CD14-positive monocyte (primary cell): ENCODE results near the gene SLC6A7. TPM values are rescaled to one million over a fixed set of nuclear protein-coding genes. Genes with fewer than 3 reads are reported as not detected.

Source experiments
- DNase-seq, 3 donors: peaks; one replicate each; pipeline ENCODE4 v3.0.0-alpha.2; 2011 to 2022
- H2AFZ ChIP-seq: 2 replicates; pipeline ENCODE4 v1.6.0; 2012; ENCODE audit warnings: mild to moderate bottlenecking, low read depth, low read length, inconsistent platforms; ENCODE audit not compliant: insufficient read depth, poor library complexity, severe bottlenecking
- H3K27ac ChIP-seq, 2 donors: 1 replicate in 1 of 2; 2 replicates in 1 of 2; pipeline ENCODE4 v1.5.1; 2012 to 2013; ENCODE audit warnings: low read length in 2 of 2, control low read depth in 1 of 2, inconsistent platforms in 1 of 2, low read depth in 1 of 2, mild to moderate bottlenecking in 1 of 2
- H3K27me3 ChIP-seq, 2 donors: one replicate each; pipeline versions ENCODE4 v1.6.0 to v1.6.1; 2011 to 2013; ENCODE audit warnings: low read length in 2 of 2; ENCODE audit not compliant: control insufficient read depth in 2 of 2, insufficient read depth in 2 of 2
- H3K36me3 ChIP-seq, 2 donors: replicated peaks in 1 of 2; 1 replicate in 1 of 2; 2 replicates in 1 of 2; pipeline versions ENCODE4 v1.5.1 to v1.6.1; 2012 to 2013; ENCODE audit warnings: low read length in 2 of 2, control low read depth in 1 of 2, inconsistent platforms in 1 of 2, mild to moderate bottlenecking in 1 of 2; ENCODE audit not compliant: insufficient read depth in 2 of 2, control insufficient read depth in 1 of 2
- H3K4me1 ChIP-seq, 2 donors: 1 replicate in 1 of 2; 2 replicates in 1 of 2; pipeline versions ENCODE4 v1.5.1 to v1.6.1; 2012 to 2013; ENCODE audit warnings: low read length in 2 of 2, control low read depth in 1 of 2, inconsistent platforms in 1 of 2, mild to moderate bottlenecking in 1 of 2, moderate library complexity in 1 of 2; ENCODE audit not compliant: insufficient read depth in 2 of 2, control insufficient read depth in 1 of 2
- H3K4me2 ChIP-seq: replicated peaks from 2 replicates; pipeline ENCODE3; 2012; ENCODE audit warnings: low read length, moderate library complexity, mild to moderate bottlenecking; ENCODE audit not compliant: poor library complexity, severe bottlenecking; ENCODE audit errors: extremely low read depth
- H3K4me3 ChIP-seq, 3 experiments: fragments of 200-600 bp in 1 of 3; sonication (generic) in 1 of 3; replicated peaks in 1 of 3; 1 replicate in 2 of 3; 2 replicates in 1 of 3; pipeline ENCODE4 v1.5.1; 2011 to 2013; ENCODE audit warnings: low read length in 3 of 3, mild to moderate bottlenecking in 3 of 3, control low read depth in 2 of 3, low read depth in 2 of 3, inconsistent platforms in 1 of 3, moderate library complexity in 1 of 3
- H3K79me2 ChIP-seq: 2 replicates; pipeline ENCODE4 v1.6.0; 2012; ENCODE audit warnings: mild to moderate bottlenecking, control low read depth, inconsistent platforms, low read length, moderate library complexity; ENCODE audit not compliant: insufficient read depth
- H3K9ac ChIP-seq: 2 replicates; pipeline ENCODE4 v1.6.0; 2017; ENCODE audit warnings: low read length, mild to moderate bottlenecking; ENCODE audit not compliant: insufficient read depth, poor library complexity, severe bottlenecking
- H3K9me3 ChIP-seq, 2 donors: replicated peaks in 1 of 2; 1 replicate in 1 of 2; 2 replicates in 1 of 2; pipeline versions ENCODE4 v1.5.1 to v1.6.1; 2012 to 2013; ENCODE audit warnings: low read length in 2 of 2, control low read depth in 1 of 2; ENCODE audit not compliant: control insufficient read depth in 1 of 2, insufficient read depth in 1 of 2
- H4K20me1 ChIP-seq: 2 replicates; pipeline ENCODE4 v1.6.0; 2012; ENCODE audit warnings: mild to moderate bottlenecking, low read length, control low read depth, moderate library complexity; ENCODE audit not compliant: insufficient read depth
- H3K27ac Mint-ChIP-seq, 7 donors: one replicate each; pipeline ENCODE4 v1.8.0; 2020; ENCODE audit warnings: mild to moderate bottlenecking in 7 of 7, mixed read lengths in 7 of 7, moderate library complexity in 6 of 7, inconsistent platforms in 2 of 7
- H3K27me3 Mint-ChIP-seq, 3 donors: one replicate each; pipeline ENCODE4 v1.8.0; 2021 to 2022; ENCODE audit warnings: low read depth in 3 of 3, mild to moderate bottlenecking in 3 of 3, mixed read lengths in 3 of 3, moderate library complexity in 3 of 3, inconsistent platforms in 1 of 3
- H3K36me3 Mint-ChIP-seq, 2 donors: one replicate each; pipeline ENCODE4 v1.8.0; 2020; ENCODE audit warnings: mixed read lengths in 2 of 2, inconsistent platforms in 1 of 2, mild to moderate bottlenecking in 1 of 2
- H3K4me1 Mint-ChIP-seq: one replicate; pipeline ENCODE4 v1.8.0; 2020; ENCODE audit warnings: mild to moderate bottlenecking, mixed read lengths
- H3K4me3 Mint-ChIP-seq, 2 donors: one replicate each; pipeline ENCODE4 v1.8.0; 2020; ENCODE audit warnings: mild to moderate bottlenecking in 2 of 2, mixed read lengths in 2 of 2, moderate library complexity in 1 of 2
- H3K9me3 Mint-ChIP-seq, 7 donors: one replicate each; pipeline ENCODE4 v1.8.0; 2020 to 2022; ENCODE audit warnings: mixed read lengths in 7 of 7, mild to moderate bottlenecking in 6 of 7, moderate library complexity in 6 of 7, inconsistent platforms in 2 of 7
- CTCF ChIP-seq: fragments of 200-600 bp; IDR thresholded peaks from one replicate; pipeline ENCODE4 v1.8.0; 2022; ENCODE audit warnings: antibody characterized with exemption, mild to moderate bottlenecking
- WGBS: methylation state at CpG from one replicate; pipeline ENCODE4 v1.1.5; 2013; ENCODE audit warnings: missing lambda C conversion rate; ENCODE audit not compliant: insufficient coverage; 5-methylcytosine and 5-hydroxymethylcytosine counted together
- intact Hi-C, 2 donors: fragments of 100-400 bp; cut with micrococcal nuclease; formaldehyde crosslinking; loops; one replicate each; pipeline versions ENCODE4 v1.15.0 to v1.15.1; 2023
- polyA plus RNA-seq, 3 donors: library from polyadenylated mRNA; depleted of rRNA in 1 of 3; unstranded in 2 of 3; stranded (reverse) in 1 of 3; fragments of 300-500 nt in 2 of 3; fragments of >200 nt in 1 of 3; fragmentation: Illumina TruSeq in 2 of 3; gene quantifications; 1 replicate in 2 of 3; 2 replicates in 1 of 3; pipeline ENCODE4 v1.2.3, GENCODE V29; 2012 to 2021

The SLC6A7 gene
- polyA plus RNA-seq, 3 donors, result 0.07 TPM; not detected in 2

- no peak overlapping the region for H3K4me3 Mint-ChIP-seq
- peaks cover 28 to 35% (median 30%) of the 10 kb centered on the region in 3 donors for H3K27me3 Mint-ChIP-seq
- no peak for DNase-seq
- no peak overlapping the region for H2AFZ ChIP-seq
- H3K36me3 ChIP-seq, result no peaks in the 10 kb centered on the region
- no peak overlapping the region for H3K4me2 ChIP-seq
- no peaks in the 10 kb centered on the region for H3K4me1 ChIP-seq
- H3K27ac Mint-ChIP-seq, result no peak overlapping the region
- H3K9ac ChIP-seq, result no peak overlapping the region
- peaks cover 0 to 4% of the 10 kb centered on the region in 2 donors for H3K36me3 Mint-ChIP-seq
- 100% methylated on average over 2 of the region's 4 CpGs for WGBS
- TF ChIP-seq CTCF, result no peak
- H3K79me2 ChIP-seq, result no peaks in the 10 kb centered on the region
- no peak overlapping the region for H3K27ac ChIP-seq
- intact Hi-C loops, result loop anchor here in 1 of 2 donors (5.0 kb wide), 1 partner anchor 40 kb away; no protein-coding TSS in a partner anchor
- H4K20me1 ChIP-seq, result no peaks in the 10 kb centered on the region
- H3K9me3 Mint-ChIP-seq, result peaks cover 0 to 4% (median under 1%) of the 10 kb centered on the region in 7 donors
- peaks cover 24 to 34% of the 10 kb centered on the region in 2 donors for H3K27me3 ChIP-seq
- H3K4me3 ChIP-seq, result no peak overlapping the region
- peaks cover 0 to 7% of the 10 kb centered on the region in 2 donors for H3K9me3 ChIP-seq
- H3K4me1 Mint-ChIP-seq, result peaks cover under 1% of the 10 kb centered on the region
These were observed 17.3 kb upstream of the SLC6A7 start for GRCh38 chr5:150172556-150172955.

DNA sequence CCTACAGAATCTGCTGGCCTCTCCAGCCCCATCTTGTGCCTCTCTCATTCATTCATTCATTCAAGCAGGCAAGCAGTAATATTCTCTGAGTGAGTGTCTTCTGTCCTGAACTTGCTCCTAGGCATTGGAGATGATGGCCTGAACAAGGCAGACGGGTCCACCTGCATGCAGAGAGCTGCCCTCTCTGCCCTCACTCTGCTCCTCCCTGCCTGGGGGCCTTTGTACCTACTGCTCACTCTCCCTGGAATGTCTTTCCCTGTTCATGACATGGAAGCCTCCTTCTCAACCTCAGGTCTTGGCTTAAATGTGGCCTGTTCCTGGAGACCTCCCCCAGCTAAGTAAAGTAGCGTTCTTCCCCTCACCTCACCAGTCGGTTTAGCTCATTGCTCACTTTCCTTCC, 16.7 kb upstream of the SLC6A7 start:
- H3K27ac Mint-ChIP-seq, result no peak overlapping the region
- no peaks in the 10 kb centered on the region for H3K79me2 ChIP-seq
- H3K27ac ChIP-seq, result no peak overlapping the region
- H3K9ac ChIP-seq, result no peak overlapping the region
- no peaks in the 10 kb centered on the region for H3K36me3 ChIP-seq
- no peaks in the 10 kb centered on the region for H3K4me1 ChIP-seq
- peaks cover 0 to 1% of the 10 kb centered on the region in 2 donors for H3K9me3 ChIP-seq
- intact Hi-C loops, result loop anchor here in 1 of 2 donors (5.0 kb wide), 1 partner anchor 41 kb away; no protein-coding TSS in a partner anchor
- no peak overlapping the region for H2AFZ ChIP-seq
- no peak for TF ChIP-seq CTCF
- DNase-seq, result no peak
- H3K36me3 Mint-ChIP-seq, result peaks cover 0 to 1% of the 10 kb centered on the region in 2 donors
- H3K4me2 ChIP-seq, result no peak overlapping the region
- peaks cover 22 to 29% (median 24%) of the 10 kb centered on the region in 3 donors for H3K27me3 Mint-ChIP-seq
- no peaks in the 10 kb centered on the region for H3K4me1 Mint-ChIP-seq
- no peak overlapping the region for H3K4me3 ChIP-seq
- WGBS, result 88% methylated on average over 1 of the region's 3 CpGs
- H3K4me3 Mint-ChIP-seq, result no peak overlapping the region
- peaks cover 0 to 1% (median 0%) of the 10 kb centered on the region in 7 donors for H3K9me3 Mint-ChIP-seq
- no peaks in the 10 kb centered on the region for H4K20me1 ChIP-seq
- peaks cover 18 to 28% of the 10 kb centered on the region in 2 donors for H3K27me3 ChIP-seq
